ENCODE results near the gene KRTAP9-6.

DNA sequence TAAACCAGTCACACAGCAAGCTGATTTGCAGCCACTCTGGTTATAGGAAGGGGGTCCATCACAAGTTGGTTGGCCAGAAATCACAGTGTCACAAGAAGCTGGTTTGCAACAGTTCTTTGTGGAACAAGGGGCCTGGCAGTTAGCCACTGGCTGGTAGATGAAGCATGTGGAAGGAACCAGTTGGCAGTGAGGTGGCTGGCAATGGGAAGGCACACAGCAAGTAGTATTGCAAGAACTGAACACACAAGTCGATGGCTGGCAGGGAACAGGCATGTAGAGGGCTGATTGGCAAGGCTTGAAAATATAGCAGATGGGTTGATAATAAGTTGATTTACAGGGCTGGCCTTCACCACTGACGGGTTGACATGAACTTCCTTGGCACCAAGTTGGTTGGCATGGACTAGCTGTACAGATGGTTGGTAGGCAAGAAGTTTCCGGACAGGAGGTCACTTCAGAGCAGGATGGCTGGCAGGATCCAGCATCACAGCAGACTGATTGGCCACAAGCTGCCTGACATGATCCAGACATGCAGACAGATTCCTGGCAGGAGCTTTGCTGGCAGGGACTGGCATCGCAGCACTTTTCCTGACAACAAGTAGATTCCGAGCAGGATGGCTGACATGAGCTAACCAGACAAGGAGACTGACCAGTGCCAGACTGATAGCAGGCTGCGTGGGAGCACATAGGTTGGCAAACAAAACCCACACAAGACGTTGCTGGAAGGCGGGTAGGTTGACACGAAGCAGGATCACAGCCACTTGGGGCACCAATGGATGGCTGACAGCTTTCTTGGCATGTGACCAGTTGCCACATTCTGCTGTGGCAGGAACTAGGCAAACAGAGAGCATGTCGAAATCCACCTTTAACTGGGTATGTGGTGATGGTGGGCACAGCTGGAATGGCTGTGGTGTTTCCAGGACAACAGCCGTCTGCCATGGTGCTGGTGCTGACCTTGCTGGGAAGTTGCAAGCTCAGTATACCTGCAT lies 37.0 kb downstream of the KRTAP9-6 start, which contains the start of gene KRTAP29-1:
- TF ChIP-seq, protein P1, sequence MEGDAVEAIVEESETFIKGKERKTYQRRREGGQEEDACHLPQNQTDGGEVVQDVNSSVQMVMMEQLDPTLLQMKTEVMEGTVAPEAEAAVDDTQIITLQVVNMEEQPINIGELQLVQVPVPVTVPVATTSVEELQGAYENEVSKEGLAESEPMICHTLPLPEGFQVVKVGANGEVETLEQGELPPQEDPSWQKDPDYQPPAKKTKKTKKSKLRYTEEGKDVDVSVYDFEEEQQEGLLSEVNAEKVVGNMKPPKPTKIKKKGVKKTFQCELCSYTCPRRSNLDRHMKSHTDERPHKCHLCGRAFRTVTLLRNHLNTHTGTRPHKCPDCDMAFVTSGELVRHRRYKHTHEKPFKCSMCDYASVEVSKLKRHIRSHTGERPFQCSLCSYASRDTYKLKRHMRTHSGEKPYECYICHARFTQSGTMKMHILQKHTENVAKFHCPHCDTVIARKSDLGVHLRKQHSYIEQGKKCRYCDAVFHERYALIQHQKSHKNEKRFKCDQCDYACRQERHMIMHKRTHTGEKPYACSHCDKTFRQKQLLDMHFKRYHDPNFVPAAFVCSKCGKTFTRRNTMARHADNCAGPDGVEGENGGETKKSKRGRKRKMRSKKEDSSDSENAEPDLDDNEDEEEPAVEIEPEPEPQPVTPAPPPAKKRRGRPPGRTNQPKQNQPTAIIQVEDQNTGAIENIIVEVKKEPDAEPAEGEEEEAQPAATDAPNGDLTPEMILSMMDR (IDR thresholded peaks at IDR 0.05), result no peak
- TF ChIP-seq ZFX (IDR thresholded peaks at IDR 0.05; ENCODE audit: borderline replicate concordance), result no peak

All from 22Rv1 (cell line).